ENCODE measurements around the gene TJAP1. TPM values are rescaled to one million over a fixed set of nuclear protein-coding genes. Genes with fewer than 3 reads are reported as not detected.

Gene TJAP1
- total and polyA plus RNA-seq, 4 experiments from 2014 or later: 7.3 to 54.4 (median 32.1) TPM

- no peak overlapping the region for H3K27ac Mint-ChIP-seq
- no peaks in the 10 kb centered on the region for H3K4me1 ChIP-seq (ENCODE audit: insufficient read depth, low read length)
- ChIA-PET CTCF (ENCODE audit: partially characterized antibody) (interaction anchor here (0.7 to 1.3 kb wide), 6 partner anchors 8 to 36 kb away, joined by 3 to 5 read pairs (median 3); no protein-coding TSS in a partner anchor), POLR2A (ENCODE audit: partially characterized antibody) (no interaction called here)
- H3K27me3 ChIP-seq (ENCODE audit: insufficient read depth, low read length): no peaks in the 10 kb centered on the region
- H3K4me3 Mint-ChIP-seq: no peak overlapping the region
- H3K9me3 ChIP-seq (ENCODE audit: control insufficient read depth in 1 of 2, low read length in 2 of 2): no peaks in the 10 kb centered on the region
- no peak overlapping the region for H3K4me3 ChIP-seq (ENCODE audit: low read length in 2 of 2)
- peaks cover 0 to under 1% (median 0%) of the 10 kb centered on the region in 4 donors for H3K4me1 Mint-ChIP-seq
- H3K36me3 ChIP-seq (ENCODE audit: insufficient read depth, low read length): no peaks in the 10 kb centered on the region
- no peak for DNase-seq
- no peaks in the 10 kb centered on the region for H3K36me3 Mint-ChIP-seq
- peaks cover 0 to 2% (median 0%) of the 10 kb centered on the region in 8 donors for H3K9me3 Mint-ChIP-seq
- intact Hi-C loops (cut with micrococcal nuclease): no loop called here
- peaks cover 9 to 22% of the 10 kb centered on the region in 2 donors for H3K27me3 Mint-ChIP-seq
- H3K27ac ChIP-seq (ENCODE audit: low read depth, low read length): no peak overlapping the region
These were observed 6.0 kb upstream of the TJAP1 start for GRCh38 chr6:43471399-43471798.

DNA sequence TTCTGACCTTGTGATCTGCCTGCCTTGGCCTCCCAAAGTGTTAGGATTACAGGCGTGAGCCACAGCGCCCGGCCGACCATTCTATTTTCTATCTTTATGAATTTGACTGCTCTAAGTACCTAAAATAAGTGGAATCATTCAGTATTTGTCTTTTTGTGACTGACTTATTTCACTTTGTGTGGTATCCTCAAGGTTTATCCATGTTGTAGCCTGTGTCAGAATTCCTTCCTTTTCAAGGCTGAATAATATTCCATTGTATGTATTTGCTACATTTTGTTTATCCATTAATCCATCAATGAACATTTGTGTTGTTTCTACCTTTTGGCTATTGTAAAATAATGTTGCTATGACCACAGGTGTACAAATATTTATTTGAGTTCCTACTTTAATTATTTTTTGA is 4.9 kb upstream of the TJAP1 start:
- Histone ChIP-seq H3K4me3 (ENCODE audit: low read length in 2 of 2) (no peak overlapping the region), H3K36me3 (ENCODE audit: insufficient read depth, low read length) (no peaks in the 10 kb centered on the region), H3K27ac (ENCODE audit: low read depth, low read length) (no peak overlapping the region), H3K9me3 (ENCODE audit: control insufficient read depth in 1 of 2, low read length in 2 of 2) (no peaks in the 10 kb centered on the region), H3K27me3 (ENCODE audit: insufficient read depth, low read length) (no peaks in the 10 kb centered on the region), H3K4me1 (ENCODE audit: insufficient read depth, low read length) (peaks cover 7% of the 10 kb centered on the region)
- no peak for DNase-seq
- Mint-ChIP-seq H3K36me3 (peaks cover 0 to 6% of the 10 kb centered on the region in 2 donors), H3K4me3 (no peak overlapping the region), H3K9me3 (no peaks in the 10 kb centered on the region), H3K27ac (no peak overlapping the region), H3K27me3 (peaks cover 7 to 14% of the 10 kb centered on the region in 2 donors), H3K4me1 (peaks cover 8 to 11% (median 10%) of the 10 kb centered on the region in 4 donors)
- ChIA-PET POLR2A (ENCODE audit: partially characterized antibody) (no interaction called here), CTCF (ENCODE audit: partially characterized antibody) (no interaction called here)
- intact Hi-C loops (cut with micrococcal nuclease): no loop called here

- Histone ChIP-seq H3K27ac (ENCODE audit: low read depth, low read length) (no peak overlapping the region), H3K9me3 (ENCODE audit: control insufficient read depth in 1 of 2, low read length in 2 of 2) (no peaks in the 10 kb centered on the region), H3K4me3 (ENCODE audit: low read length in 2 of 2) (no peak overlapping the region), H3K27me3 (ENCODE audit: insufficient read depth, low read length) (no peaks in the 10 kb centered on the region), H3K4me1 (ENCODE audit: insufficient read depth, low read length) (peaks cover 27% of the 10 kb centered on the region), H3K36me3 (ENCODE audit: insufficient read depth, low read length) (no peaks in the 10 kb centered on the region)
- H3K36me3 Mint-ChIP-seq: peaks cover 0 to 13% of the 10 kb centered on the region in 2 donors
- H3K27ac Mint-ChIP-seq: peak overlapping the region in 3 of 7 donors; percentile 61 to 73 (median 64)
- no peak for DNase-seq
- no peak overlapping the region for H3K4me3 Mint-ChIP-seq
- ChIA-PET CTCF (ENCODE audit: partially characterized antibody) (interaction anchor here (1.5 kb wide), 1 partner anchor 32 kb away, joined by 5 read pairs; no protein-coding TSS in a partner anchor), POLR2A (ENCODE audit: partially characterized antibody) (no interaction called here)
- H3K9me3 Mint-ChIP-seq: no peaks in the 10 kb centered on the region
- peaks cover 29 to 37% (median 33%) of the 10 kb centered on the region in 4 donors for H3K4me1 Mint-ChIP-seq
- intact Hi-C loops (cut with micrococcal nuclease): no loop called here
- H3K27me3 Mint-ChIP-seq: peaks cover 0 to 1% of the 10 kb centered on the region in 2 donors
These were observed 1.9 kb upstream of the TJAP1 start for GRCh38 chr6:43475516-43475915.

GRCh38 chr6:43476746-43477145 is 624 bp upstream of the TJAP1 start:
- intact Hi-C loops (cut with micrococcal nuclease): loop anchor here (1.0 kb wide), 4 partner anchors 21 to 107 kb away; partner anchors contain the start of genes DLK2, POLR1C and ZNF318
- Mint-ChIP-seq H3K4me1 (peaks cover 33 to 40% (median 36%) of the 10 kb centered on the region in 4 donors), H3K27me3 (no peaks in the 10 kb centered on the region), H3K36me3 (peaks cover 0 to 13% of the 10 kb centered on the region in 2 donors), H3K9me3 (no peaks in the 10 kb centered on the region), H3K4me3 (peak overlapping the region; percentile 85 to 97 (median 92)), H3K27ac (peak overlapping the region; percentile 89 to 99 (median 97))
- Histone ChIP-seq H3K27ac (ENCODE audit: low read depth, low read length) (peak overlapping the region; percentile 97), H3K9me3 (ENCODE audit: control insufficient read depth in 1 of 2, low read length in 2 of 2) (no peaks in the 10 kb centered on the region), H3K4me1 (ENCODE audit: insufficient read depth, low read length) (peaks cover 28% of the 10 kb centered on the region), H3K4me3 (ENCODE audit: low read length in 2 of 2) (peak overlapping the region; percentile 31 to 69), H3K27me3 (ENCODE audit: insufficient read depth, low read length) (no peaks in the 10 kb centered on the region), H3K36me3 (ENCODE audit: insufficient read depth, low read length) (no peaks in the 10 kb centered on the region)
- POLR2A ChIA-PET (ENCODE audit: partially characterized antibody): interaction anchor here (0.6 to 3.5 kb wide), 10 partner anchors 15 to 815 kb away, joined by 3 to 33 read pairs (median 6); partner anchors contain the start of genes ABCC10, DLK2, MRPS18A and ZNF318
- CTCF ChIA-PET (ENCODE audit: partially characterized antibody): interaction anchor here (0.7 to 1.8 kb wide), 6 partner anchors 9 to 33 kb away, joined by 3 to 11 read pairs (median 3); partner anchors contain the start of gene LRRC73
- DNase-seq: peak in 2 of 5 donors; percentile 16 to 23

GRCh38 chr6:43478008-43478372 is 620 bp downstream of the TJAP1 start:
- Mint-ChIP-seq H3K27me3 (no peaks in the 10 kb centered on the region), H3K4me3 (peak overlapping the region; percentile 85 to 97 (median 92)), H3K9me3 (no peaks in the 10 kb centered on the region), H3K4me1 (peaks cover 40 to 49% (median 43%) of the 10 kb centered on the region in 4 donors), H3K36me3 (peaks cover 0 to 13% of the 10 kb centered on the region in 2 donors), H3K27ac (peak overlapping the region; percentile 89 to 99 (median 97))
- intact Hi-C loops (cut with micrococcal nuclease): no loop called here
- no peaks in the 10 kb centered on the region for H3K27me3 ChIP-seq (ENCODE audit: insufficient read depth, low read length)
- H3K4me3 ChIP-seq (ENCODE audit: low read length in 2 of 2): peak overlapping the region; percentile 45 to 69
- POLR2A ChIA-PET (ENCODE audit: partially characterized antibody): interaction anchor here (0.8 to 3.5 kb wide), 10 partner anchors 14 to 914 kb away, joined by 3 to 33 read pairs (median 6); partner anchors contain the start of genes ABCC10, DLK2, DNPH1 and UBR2
- H3K9me3 ChIP-seq (ENCODE audit: control insufficient read depth in 1 of 2, low read length in 2 of 2): no peaks in the 10 kb centered on the region
- CTCF ChIA-PET (ENCODE audit: partially characterized antibody): interaction anchor here (0.8 to 1.8 kb wide), 6 partner anchors 9 to 169 kb away, joined by 3 to 11 read pairs (median 3); partner anchors contain the start of gene CRIP3
- peak in 4 of 5 donors; percentile 10 to 49 (median 16) for DNase-seq
- H3K27ac ChIP-seq (ENCODE audit: low read depth, low read length): peak overlapping the region; percentile 97
- H3K36me3 ChIP-seq (ENCODE audit: insufficient read depth, low read length): no peaks in the 10 kb centered on the region
- H3K4me1 ChIP-seq (ENCODE audit: insufficient read depth, low read length): peaks cover 28% of the 10 kb centered on the region

GRCh38 chr6:43481075-43481474 is 3.7 kb downstream of the TJAP1 start:
- peak overlapping the region in 2 of 7 donors; percentile 32 to 60 for H3K27ac Mint-ChIP-seq
- ChIA-PET CTCF (ENCODE audit: partially characterized antibody) (interaction anchor here (0.9 to 3.1 kb wide), 3 partner anchors 14 to 29 kb away, joined by 3 to 22 read pairs (median 4); no protein-coding TSS in a partner anchor), POLR2A (ENCODE audit: partially characterized antibody) (no interaction called here)
- peaks cover 42 to 59% (median 51%) of the 10 kb centered on the region in 4 donors for H3K4me1 Mint-ChIP-seq
- no peaks in the 10 kb centered on the region for H3K27me3 Mint-ChIP-seq
- no peak overlapping the region for H3K4me3 ChIP-seq (ENCODE audit: low read length in 2 of 2)
- H3K4me1 ChIP-seq (ENCODE audit: insufficient read depth, low read length): peaks cover 28% of the 10 kb centered on the region
- no peak overlapping the region for H3K27ac ChIP-seq (ENCODE audit: low read depth, low read length)
- no peaks in the 10 kb centered on the region for H3K27me3 ChIP-seq (ENCODE audit: insufficient read depth, low read length)
- no peaks in the 10 kb centered on the region for H3K9me3 Mint-ChIP-seq
- no peak for DNase-seq
- intact Hi-C loops (cut with micrococcal nuclease): loop anchor here (1.0 kb wide), 1 partner anchor 9 kb away; no protein-coding TSS in a partner anchor
- no peaks in the 10 kb centered on the region for H3K36me3 ChIP-seq (ENCODE audit: insufficient read depth, low read length)
- H3K4me3 Mint-ChIP-seq: no peak overlapping the region
- H3K9me3 ChIP-seq (ENCODE audit: control insufficient read depth in 1 of 2, low read length in 2 of 2): no peaks in the 10 kb centered on the region
- H3K36me3 Mint-ChIP-seq: peaks cover 0 to 17% of the 10 kb centered on the region in 2 donors

DNA sequence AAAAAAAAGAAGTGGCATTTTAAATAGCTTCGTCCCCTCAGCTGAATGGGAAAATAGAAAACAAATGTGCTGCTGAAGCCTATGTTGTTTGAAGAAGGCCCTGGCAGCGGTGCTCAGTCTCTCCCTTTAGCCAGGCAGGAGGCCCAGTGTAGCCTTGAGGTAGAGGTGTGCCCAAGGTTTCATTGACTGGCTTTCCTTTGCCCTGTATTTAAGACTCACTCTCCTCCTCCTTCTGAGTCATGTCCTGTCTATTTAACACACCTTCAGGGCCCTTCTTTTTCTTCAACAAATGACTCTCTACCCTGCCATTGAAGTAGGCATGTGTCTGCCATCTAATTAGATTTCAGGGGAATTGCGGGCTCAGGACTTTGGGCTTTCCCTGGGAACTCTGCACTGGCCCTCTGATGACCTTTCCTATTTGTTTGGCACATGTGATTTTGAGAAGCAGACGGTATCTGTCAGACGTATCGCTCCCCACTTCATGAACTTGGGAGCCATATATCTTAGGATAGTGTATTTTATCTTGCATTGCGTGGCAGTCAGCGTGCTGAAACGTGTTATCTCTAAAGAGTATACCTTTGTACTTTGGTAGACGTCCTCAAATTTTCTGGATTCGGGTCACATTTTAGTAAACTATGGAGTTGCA is 4.3 kb downstream of the TJAP1 start:
- peak overlapping the region in 1 of 7 donors; percentile 26 for H3K27ac Mint-ChIP-seq
- POLR2A ChIA-PET (ENCODE audit: partially characterized antibody): no interaction called here
- Histone ChIP-seq H3K9me3 (ENCODE audit: control insufficient read depth in 1 of 2, low read length in 2 of 2) (no peaks in the 10 kb centered on the region), H3K4me3 (ENCODE audit: low read length in 2 of 2) (no peak overlapping the region), H3K4me1 (ENCODE audit: insufficient read depth, low read length) (peaks cover 25% of the 10 kb centered on the region), H3K27me3 (ENCODE audit: insufficient read depth, low read length) (no peaks in the 10 kb centered on the region), H3K27ac (ENCODE audit: low read depth, low read length) (no peak overlapping the region), H3K36me3 (ENCODE audit: insufficient read depth, low read length) (no peaks in the 10 kb centered on the region)
- H3K9me3 Mint-ChIP-seq: no peaks in the 10 kb centered on the region
- H3K36me3 Mint-ChIP-seq: peaks cover 0 to 19% of the 10 kb centered on the region in 2 donors
- no peak for DNase-seq
- intact Hi-C loops (cut with micrococcal nuclease): loop anchor here (1.0 kb wide), 1 partner anchor 9 kb away; no protein-coding TSS in a partner anchor
- CTCF ChIA-PET (ENCODE audit: partially characterized antibody): interaction anchor here (0.9 kb wide), 1 partner anchor 13 kb away, joined by 4 read pairs; no protein-coding TSS in a partner anchor
- no peak overlapping the region for H3K4me3 Mint-ChIP-seq
- H3K27me3 Mint-ChIP-seq: no peaks in the 10 kb centered on the region
- H3K4me1 Mint-ChIP-seq: peaks cover 42 to 56% (median 48%) of the 10 kb centered on the region in 4 donors

All from CD4-positive, alpha-beta memory T cell (primary cell).